Neuronal stem cell (in vitro differentiated cells): Measurements from ENCODE around the gene DACT2.

ENCODE experiments used
- DNase-seq: peaks from one replicate; pipeline ENCODE4 v3.0.0-alpha.2; 2013; ENCODE audit warnings: low spot score
- H2AFZ ChIP-seq: one replicate; pipeline ENCODE4 v1.6.1; 2013; ENCODE audit warnings: mild to moderate bottlenecking, low read length, inconsistent platforms
- H2AK5ac ChIP-seq: 2 replicates; pipeline ENCODE4 v1.6.1; 2013; ENCODE audit warnings: low read depth, mild to moderate bottlenecking, inconsistent platforms, low read length, moderate library complexity, mixed read lengths
- H2BK120ac ChIP-seq: 2 replicates; pipeline ENCODE4 v1.6.1; 2013; ENCODE audit warnings: low read depth, mild to moderate bottlenecking, inconsistent platforms, low read length, moderate library complexity, mixed read lengths
- H2BK12ac ChIP-seq: one replicate; pipeline ENCODE4 v1.6.1; 2013; ENCODE audit warnings: low read length, inconsistent platforms
- H2BK15ac ChIP-seq: 2 replicates; pipeline ENCODE4 v1.6.1; 2013; ENCODE audit warnings: mild to moderate bottlenecking, low read length, inconsistent platforms, mixed read lengths
- H2BK5ac ChIP-seq: one replicate; pipeline ENCODE4 v1.6.1; 2013; ENCODE audit warnings: inconsistent platforms, mild to moderate bottlenecking, low read length, moderate library complexity
- H3K14ac ChIP-seq: one replicate; pipeline ENCODE4 v1.6.1; 2013; ENCODE audit warnings: low read length, inconsistent platforms
- H3K18ac ChIP-seq: 2 replicates; pipeline ENCODE4 v1.6.1; 2013; ENCODE audit warnings: low read length, inconsistent platforms
- H3K23ac ChIP-seq: 2 replicates; pipeline ENCODE4 v1.6.1; 2013; ENCODE audit warnings: low read depth, mild to moderate bottlenecking, mixed read lengths, low read length, inconsistent platforms; ENCODE audit not compliant: poor library complexity
- H3K27ac ChIP-seq: replicated peaks from 3 replicates; pipeline ENCODE4 v1.5.1; 2013; ENCODE audit warnings: low read length, inconsistent platforms
- H3K27me3 ChIP-seq, 3 experiments: 2 replicates each; pipeline ENCODE4 v1.6.1; 2013; ENCODE audit warnings: low read length in 3 of 3, mild to moderate bottlenecking in 2 of 3, inconsistent platforms in 1 of 3, low read depth in 1 of 3, mixed read lengths in 1 of 3, moderate library complexity in 1 of 3; ENCODE audit not compliant: control insufficient read depth in 3 of 3, insufficient read depth in 3 of 3
- H3K36me3 ChIP-seq, 2 donors: replicated peaks in 1 of 2; 2 replicates each; pipeline ENCODE4 v1.6.1; 2013; ENCODE audit warnings: low read length in 2 of 2; ENCODE audit not compliant: control insufficient read depth in 2 of 2, insufficient read depth in 2 of 2
- H3K4ac ChIP-seq: 2 replicates; pipeline ENCODE4 v1.6.1; 2013; ENCODE audit warnings: inconsistent platforms, mild to moderate bottlenecking, low read length, moderate library complexity
- H3K4me1 ChIP-seq, 2 donors: 1 replicate in 1 of 2; 2 replicates in 1 of 2; pipeline ENCODE4 v1.6.1; 2013; ENCODE audit warnings: low read length in 2 of 2, low read depth in 1 of 2; ENCODE audit not compliant: control insufficient read depth in 2 of 2, insufficient read depth in 1 of 2
- H3K4me2 ChIP-seq: one replicate; pipeline ENCODE4 v1.6.1; 2013; ENCODE audit warnings: mild to moderate bottlenecking, low read length, inconsistent platforms; ENCODE audit not compliant: insufficient read depth, poor library complexity, severe bottlenecking
- H3K4me3 ChIP-seq, 2 donors: 2 replicates each; pipeline ENCODE4 v1.5.1; 2013; ENCODE audit warnings: low read length in 2 of 2, mild to moderate bottlenecking in 2 of 2, inconsistent platforms in 1 of 2, moderate library complexity in 1 of 2
- H3K79me1 ChIP-seq: one replicate; pipeline ENCODE4 v1.6.1; 2013; ENCODE audit warnings: low read depth, mild to moderate bottlenecking, inconsistent platforms, low read length, moderate library complexity
- H3K9ac ChIP-seq: one replicate; pipeline ENCODE4 v1.6.1; 2013; ENCODE audit warnings: mild to moderate bottlenecking, low read depth, low read length, inconsistent platforms; ENCODE audit not compliant: poor library complexity
- H3K9me3 ChIP-seq, 2 donors: replicated peaks in 1 of 2; 2 replicates each; pipeline versions ENCODE3 to v1.6.1; 2013; ENCODE audit warnings: low read length in 2 of 2, mild to moderate bottlenecking in 2 of 2, inconsistent platforms in 1 of 2, low read depth in 1 of 2, mixed read lengths in 1 of 2, moderate library complexity in 1 of 2; ENCODE audit not compliant: control insufficient read depth in 2 of 2, insufficient read depth in 1 of 2
- H4K8ac ChIP-seq: one replicate; pipeline ENCODE4 v1.6.1; 2013; ENCODE audit warnings: low read depth, mild to moderate bottlenecking, inconsistent platforms, low read length, moderate library complexity
- H4K91ac ChIP-seq: one replicate; pipeline ENCODE4 v1.6.1; 2013; ENCODE audit warnings: low read length, low read depth, mild to moderate bottlenecking, inconsistent platforms; ENCODE audit not compliant: poor library complexity
- WGBS, 2 donors: extraction: QIAGEN DNeasy Blood & Tissue Kit; methylation state at CpG; one replicate each; pipeline ENCODE4 v1.1.7; 2013; ENCODE audit warnings: missing lambda C conversion rate in 2 of 2, mixed read lengths in 1 of 2; ENCODE audit not compliant: insufficient read length in 2 of 2, insufficient replicate concordance in 1 of 2; ENCODE audit errors: extremely low coverage in 2 of 2; 5-methylcytosine and 5-hydroxymethylcytosine counted together

Gene DACT2

DNA sequence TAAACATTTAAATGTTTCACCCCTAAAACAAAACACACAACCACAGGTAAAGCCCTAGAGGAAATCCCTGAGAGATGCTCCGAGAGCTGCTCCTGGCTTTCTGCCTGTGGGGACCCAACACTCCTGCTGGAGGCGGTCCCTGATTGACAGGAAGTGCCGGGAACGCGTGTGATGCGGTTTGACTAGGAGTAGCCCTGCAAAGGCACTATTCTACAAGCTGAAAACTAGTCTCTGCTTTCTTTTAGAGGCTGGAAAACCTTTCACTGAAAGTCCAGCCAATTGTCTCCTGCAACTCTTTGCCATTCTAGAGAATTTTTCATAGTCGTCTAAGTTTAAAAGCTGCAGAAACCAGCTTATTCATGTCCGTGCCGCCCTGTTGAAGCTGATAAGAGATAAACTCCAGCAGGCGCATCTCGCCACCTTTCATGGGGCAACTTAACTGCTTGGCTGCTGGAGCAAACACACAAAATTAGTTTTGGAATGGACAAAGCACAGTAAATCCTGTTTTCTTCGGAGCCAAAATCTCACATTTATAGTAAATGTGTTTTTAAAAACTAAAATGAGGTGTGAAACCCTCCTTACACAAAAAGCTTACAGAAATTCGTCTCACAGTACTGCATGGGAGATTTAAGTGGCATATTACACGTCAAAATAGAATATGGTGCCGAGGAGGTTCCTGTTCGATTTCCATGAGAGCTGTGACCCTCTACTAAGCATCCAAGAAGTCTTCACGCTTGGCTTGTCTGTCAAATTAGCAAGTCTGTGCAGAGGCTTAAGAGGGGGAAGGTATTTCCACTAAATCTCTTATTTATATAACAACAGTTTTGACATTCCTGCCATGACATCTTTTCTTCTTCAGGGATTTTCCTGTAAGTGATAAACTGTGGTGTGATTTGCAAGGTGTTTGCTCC is 46.9 kb downstream of the DACT2 start:
- Histone ChIP-seq H3K9me3 (no peaks in the 10 kb centered on the region), H4K8ac (no peak overlapping the region), H3K79me1 (no peaks in the 10 kb centered on the region), H3K27ac (no peak overlapping the region), H3K4me3 (no peak overlapping the region), H2AFZ (peak overlapping the region; percentile 74), H3K27me3 (peaks cover 0 to 2% (median 0%) of the 10 kb centered on the region in 3 experiments), H3K4me1 (peaks cover 14 to 15% of the 10 kb centered on the region in 2 donors), H2AK5ac (no peak overlapping the region), H3K4ac (no peak overlapping the region), H2BK120ac (no peak overlapping the region), H3K36me3 (no peaks in the 10 kb centered on the region), H2BK12ac (no peak overlapping the region), H3K23ac (no peak overlapping the region), H3K4me2 (no peak overlapping the region), H2BK15ac (no peak overlapping the region), H3K9ac (no peak overlapping the region), H2BK5ac (no peak overlapping the region), H3K18ac (no peak overlapping the region), H4K91ac (no peak overlapping the region), H3K14ac (no peak overlapping the region)
- DNase-seq, result no peak
- no CpG with 5 or more reads among the region's 17 CpGs for WGBS, 2 donors

DNA sequence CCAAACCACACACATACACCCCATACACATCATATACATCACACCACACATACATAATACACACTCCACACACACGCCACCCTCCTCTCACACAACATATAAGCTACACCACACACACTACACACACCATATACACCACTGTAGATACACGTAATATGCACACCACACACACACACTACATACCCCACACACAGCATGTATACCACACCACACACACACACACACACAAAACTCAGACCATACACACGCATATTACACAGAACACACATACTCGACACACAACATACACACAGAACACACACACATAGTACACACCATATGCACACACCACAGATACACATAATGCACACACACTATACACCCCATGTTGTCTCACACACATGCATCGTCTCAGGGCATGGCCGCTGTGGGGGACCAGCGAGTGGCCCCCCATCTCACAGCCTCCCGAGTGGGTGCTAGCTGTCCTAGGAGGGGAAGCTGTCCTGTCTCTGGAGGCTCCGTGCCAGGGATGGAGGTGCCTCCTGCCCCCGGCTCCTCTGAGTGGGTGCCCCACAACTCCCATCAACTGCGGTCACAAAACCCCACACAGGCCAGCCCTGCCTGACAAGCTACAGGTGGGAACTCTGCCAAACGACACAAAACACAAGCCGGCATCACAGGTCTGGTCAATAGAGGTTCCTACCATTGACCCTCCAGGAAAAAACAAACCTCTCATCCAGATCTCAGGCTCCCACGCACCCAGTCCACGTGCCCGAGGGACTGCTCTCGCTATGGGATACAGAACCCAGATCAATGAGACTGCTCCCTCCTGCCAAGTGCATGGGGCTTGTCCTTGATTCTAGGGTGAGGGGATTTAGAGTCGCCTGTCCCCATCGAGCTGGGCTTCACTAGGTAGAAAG is 49.1 kb downstream of the DACT2 start:
- H2AFZ ChIP-seq, result no peak overlapping the region
- H3K23ac ChIP-seq, result no peak overlapping the region
- no peak overlapping the region for H2AK5ac ChIP-seq
- H3K27me3 ChIP-seq, result peaks cover 0 to 2% (median 0%) of the 10 kb centered on the region in 3 experiments
- no peak overlapping the region for H4K91ac ChIP-seq
- H3K14ac ChIP-seq, result no peak overlapping the region
- H2BK5ac ChIP-seq, result no peak overlapping the region
- no peak overlapping the region for H2BK15ac ChIP-seq
- H3K18ac ChIP-seq, result peak overlapping the region; percentile 17
- DNase-seq, result no peak
- no peak overlapping the region for H3K4me2 ChIP-seq
- no peak overlapping the region for H3K4ac ChIP-seq
- no peak overlapping the region for H4K8ac ChIP-seq
- H3K79me1 ChIP-seq, result no peaks in the 10 kb centered on the region
- peak overlapping the region in 1 of 2 donors; percentile 64 for H3K4me3 ChIP-seq
- WGBS, 2 donors, result 100% methylated on average over 1 of the region's 19 CpGs
- H3K9me3 ChIP-seq, result no peaks in the 10 kb centered on the region
- H3K27ac ChIP-seq, result no peak overlapping the region
- H2BK120ac ChIP-seq, result no peak overlapping the region
- no peak overlapping the region for H3K9ac ChIP-seq
- peaks cover 14 to 15% of the 10 kb centered on the region in 2 donors for H3K4me1 ChIP-seq
- no peaks in the 10 kb centered on the region for H3K36me3 ChIP-seq
- H2BK12ac ChIP-seq, result no peak overlapping the region

DNA sequence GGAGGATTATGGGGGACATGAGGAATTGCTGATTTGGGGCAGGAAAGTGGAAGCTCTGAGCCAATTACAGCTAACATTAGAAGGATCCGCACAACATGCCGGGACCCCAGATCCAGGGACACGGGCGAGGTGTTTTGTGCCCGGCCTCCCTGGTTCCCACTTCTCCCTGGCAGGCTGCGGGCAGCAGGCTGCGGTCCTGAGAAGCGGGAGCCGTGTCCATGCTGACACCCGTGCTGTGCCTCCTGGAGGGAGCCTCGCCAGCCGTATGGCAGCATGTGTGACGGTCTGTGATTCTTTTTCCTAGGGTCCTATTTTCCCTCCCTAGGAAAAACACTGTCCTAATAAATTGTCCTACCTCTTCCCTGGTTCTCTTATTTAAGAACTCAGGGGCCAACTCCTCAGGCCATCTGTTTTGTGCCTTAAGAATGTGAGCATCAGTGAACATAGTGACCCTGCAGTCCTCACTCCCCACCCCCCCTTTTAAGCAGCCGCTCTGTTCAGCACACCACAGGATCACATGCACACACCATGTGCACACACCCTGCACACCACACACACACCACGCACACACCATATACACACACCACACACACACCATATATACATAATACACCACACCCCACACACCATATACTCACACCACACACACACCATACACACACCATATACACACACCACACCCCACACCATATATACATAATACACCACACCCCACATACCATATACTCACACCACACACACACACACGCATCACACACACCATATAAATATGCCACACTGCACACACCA is 49.9 kb downstream of the DACT2 start:
- Histone ChIP-seq H3K27ac (no peak overlapping the region), H3K23ac (no peak overlapping the region), H4K91ac (no peak overlapping the region), H2BK12ac (no peak overlapping the region), H3K4me2 (no peak overlapping the region), H3K9me3 (no peaks in the 10 kb centered on the region), H2AFZ (no peak overlapping the region), H2BK5ac (no peak overlapping the region), H3K14ac (no peak overlapping the region), H3K18ac (peak overlapping the region; percentile 29), H3K4me1 (peaks cover 14 to 15% of the 10 kb centered on the region in 2 donors), H3K79me1 (no peaks in the 10 kb centered on the region), H3K4ac (no peak overlapping the region), H3K9ac (no peak overlapping the region), H2BK15ac (no peak overlapping the region), H3K27me3 (peaks cover 0 to 2% (median 0%) of the 10 kb centered on the region in 3 experiments), H3K4me3 (no peak overlapping the region), H4K8ac (no peak overlapping the region), H2BK120ac (no peak overlapping the region), H2AK5ac (no peak overlapping the region), H3K36me3 (no peaks in the 10 kb centered on the region)
- DNase-seq, result no peak
- 100% methylated on average over 1 of the region's 16 CpGs; no CpG with 5 or more reads in 1 of the 2 donors for WGBS, 2 donors
